Measurements from ENCODE around the gene SPATC1L. TPM values are rescaled to one million over a fixed set of nuclear protein-coding genes. Genes with fewer than 3 reads are reported as not detected.
A peak's percentile ranks its signal among the peaks of the same experiment; 100 is the strongest.

Gene SPATC1L
- polyA plus RNA-seq, 3 donors, result 11.4 to 17.1 (median 15.6) TPM

GRCh38 chr21:46146856-46147255 is 37.4 kb downstream of the SPATC1L start:
- DNase-seq (ENCODE audit: extremely low read depth in 1 of 11, low read depth in 9 of 11, low spot score in 4 of 11), result no peak

- no peak for DNase-seq (ENCODE audit: extremely low read depth in 1 of 11, low read depth in 9 of 11, low spot score in 4 of 11)
Measured at GRCh38 chr21:46145840-46146691, 38.2 kb downstream of the SPATC1L start.

- no peak for DNase-seq (ENCODE audit: extremely low read depth in 1 of 11, low read depth in 9 of 11, low spot score in 4 of 11)
Measured at GRCh38 chr21:46145159-46145839, 39.0 kb downstream of the SPATC1L start.

GRCh38 chr21:46144464-46145070 is 39.7 kb downstream of the SPATC1L start:
- no peak for DNase-seq (ENCODE audit: extremely low read depth in 1 of 11, low read depth in 9 of 11, low spot score in 4 of 11)

GRCh38 chr21:46142582-46143473 is 41.4 kb downstream of the SPATC1L start:
- no peak for DNase-seq (ENCODE audit: extremely low read depth in 1 of 11, low read depth in 9 of 11, low spot score in 4 of 11)

GRCh38 chr21:46141767-46142581 is 42.3 kb downstream of the SPATC1L start:
- no peak for DNase-seq (ENCODE audit: extremely low read depth in 1 of 11, low read depth in 9 of 11, low spot score in 4 of 11)

GRCh38 chr21:46140352-46141003 is 43.8 kb downstream of the SPATC1L start:
- peak in 1 of 11 donors; percentile 36 for DNase-seq (ENCODE audit: extremely low read depth in 1 of 11, low read depth in 9 of 11, low spot score in 4 of 11)

GRCh38 chr21:46139686-46140085 is 44.6 kb downstream of the SPATC1L start:
- no peak for DNase-seq (ENCODE audit: extremely low read depth in 1 of 11, low read depth in 9 of 11, low spot score in 4 of 11)

- DNase-seq (ENCODE audit: extremely low read depth in 1 of 11, low read depth in 9 of 11, low spot score in 4 of 11), result no peak
Measured at GRCh38 chr21:46138383-46138970, 45.8 kb downstream of the SPATC1L start.

GRCh38 chr21:46137908-46138307 is 46.4 kb downstream of the SPATC1L start:
- no peak for DNase-seq (ENCODE audit: extremely low read depth in 1 of 11, low read depth in 9 of 11, low spot score in 4 of 11)

- no peak for DNase-seq (ENCODE audit: extremely low read depth in 1 of 11, low read depth in 9 of 11, low spot score in 4 of 11)
Measured at GRCh38 chr21:46136739-46137349, 47.4 kb downstream of the SPATC1L start.

GRCh38 chr21:46135782-46136395 is 48.4 kb downstream of the SPATC1L start:
- DNase-seq (ENCODE audit: extremely low read depth in 1 of 11, low read depth in 9 of 11, low spot score in 4 of 11), result no peak

- no peak for DNase-seq (ENCODE audit: extremely low read depth in 1 of 11, low read depth in 9 of 11, low spot score in 4 of 11)
Measured at GRCh38 chr21:46131838-46132651, 52.2 kb downstream of the SPATC1L start.

- no peak for DNase-seq (ENCODE audit: extremely low read depth in 1 of 11, low read depth in 9 of 11, low spot score in 4 of 11)
Measured at GRCh38 chr21:46131588-46131837, 52.7 kb downstream of the SPATC1L start.

GRCh38 chr21:46130831-46131587 is 53.2 kb downstream of the SPATC1L start:
- no peak for DNase-seq (ENCODE audit: extremely low read depth in 1 of 11, low read depth in 9 of 11, low spot score in 4 of 11)
